GM18505 (cell line): ENCODE data around the gene CHRD.
"Not testable (repeated sequence)": the region's sequence is repeated elsewhere in the genome, so short reads cannot be mapped to it uniquely, and the experiment has no call there.

ENCODE experiments used
- ATAC-seq: cut with Tn5 transposase; IDR thresholded peaks from one replicate; pipeline ENCODE4 v1.9.1; 2021; ENCODE audit not compliant: unreplicated experiment
- POLR2A ChIP-seq: IDR thresholded peaks from 4 replicates; pipeline ENCODE4 v1.6.1; 2011; ENCODE audit warnings: borderline replicate concordance; ENCODE audit not compliant: insufficient read depth, insufficient read length; ENCODE audit errors: extremely low read depth

The CHRD gene

DNA sequence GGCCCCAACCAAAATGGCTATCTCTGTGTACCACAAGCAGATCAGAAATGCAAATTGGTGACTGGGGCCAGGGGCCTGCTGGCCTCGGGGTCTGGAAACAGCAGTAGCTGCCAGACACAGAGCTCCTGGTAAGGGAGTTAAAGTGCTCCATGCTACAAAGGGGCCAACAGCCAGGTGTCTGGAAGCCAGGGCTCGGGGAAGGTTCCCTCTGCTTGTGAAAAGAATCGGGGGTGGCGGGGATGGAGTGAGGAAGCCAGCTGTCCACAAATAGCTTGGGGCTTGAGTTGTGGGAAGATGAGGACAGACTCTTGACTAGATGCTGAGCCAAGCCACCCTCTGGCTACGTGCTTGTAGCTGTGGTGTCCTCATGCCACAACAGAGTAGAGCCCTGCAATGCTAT is 39.3 kb downstream of the CHRD start:
- ATAC-seq = no peak
- no peak for TF ChIP-seq POLR2A

DNA sequence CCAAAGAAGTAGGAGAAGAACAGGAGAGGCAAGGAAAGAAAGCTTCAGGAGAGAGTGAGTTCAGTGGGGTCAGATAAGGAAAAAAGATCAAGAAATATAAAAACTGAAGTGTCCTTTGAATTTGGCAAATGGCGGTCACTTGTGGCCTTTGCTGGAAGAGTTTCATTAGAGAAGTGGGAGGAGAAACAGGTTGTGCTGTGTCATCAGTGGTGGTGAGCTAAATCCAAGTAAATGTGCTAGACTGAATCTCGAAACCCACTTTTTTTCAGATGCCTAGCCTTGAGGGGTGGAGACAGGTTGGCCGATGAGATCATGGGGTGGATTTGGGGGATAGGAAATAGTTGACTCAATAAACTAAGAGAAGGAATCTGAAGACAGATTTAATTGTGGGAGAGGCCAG is 43.7 kb downstream of the CHRD start:
- no peak for ATAC-seq
- no peak for TF ChIP-seq POLR2A

- no peak for TF ChIP-seq POLR2A
- ATAC-seq = no peak
These were observed 46.9 kb downstream of the CHRD start for GRCh38 chr3:184426691-184427141.

DNA sequence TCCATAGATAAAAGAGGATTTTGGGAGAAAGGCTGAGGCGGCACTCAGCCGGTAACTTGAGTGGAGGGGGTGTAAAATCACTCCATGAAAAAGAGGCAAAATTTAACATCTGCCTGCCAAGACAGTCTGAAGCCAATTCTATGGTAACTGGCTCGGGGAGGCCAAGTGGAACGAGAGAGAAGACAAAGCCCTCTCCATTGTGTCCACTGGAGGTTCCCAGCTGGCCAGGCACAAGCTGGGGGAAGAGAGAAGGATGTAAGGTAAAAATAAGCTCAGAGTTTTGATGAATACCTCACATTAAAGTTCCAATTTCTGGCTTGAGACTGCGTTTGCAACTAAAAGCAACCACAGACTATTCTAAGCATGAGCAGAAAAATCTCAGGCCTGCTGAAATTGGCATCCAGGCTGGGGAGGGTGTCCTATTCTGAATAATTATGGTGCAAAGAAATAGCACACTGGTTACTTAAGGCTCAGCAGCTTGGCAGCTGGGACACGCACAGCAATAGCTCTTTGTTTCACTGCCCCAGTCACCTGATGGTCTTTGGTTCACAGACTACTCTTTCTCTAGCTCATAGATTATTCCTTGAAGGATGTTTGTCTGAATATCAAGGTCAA is 48.8 kb downstream of the CHRD start:
- no peak for ATAC-seq
- TF ChIP-seq POLR2A = no peak

DNA sequence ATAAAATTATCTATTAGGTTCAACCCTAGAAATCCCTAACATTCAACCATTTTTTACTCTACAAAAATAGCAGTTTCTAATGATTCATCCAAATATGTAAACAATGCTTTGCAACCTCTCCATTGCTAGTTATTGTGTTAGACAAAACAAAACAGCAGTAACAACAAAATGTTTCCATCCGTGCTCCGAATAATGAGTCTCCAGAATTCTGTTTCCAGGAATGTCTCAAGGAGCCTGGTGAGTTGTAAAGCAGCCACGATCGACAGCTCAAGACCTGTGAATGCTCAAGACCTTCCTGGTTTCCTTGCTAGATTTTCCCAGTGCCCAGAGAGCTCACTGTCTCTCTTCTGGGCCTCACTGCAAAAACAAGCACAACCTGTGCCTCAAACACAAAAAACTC is 49.9 kb downstream of the CHRD start:
- no peak for TF ChIP-seq POLR2A
- no peak for ATAC-seq

GRCh38 chr3:184430940-184431339 is 51.1 kb downstream of the CHRD start:
- no peak for TF ChIP-seq POLR2A
- no peak for ATAC-seq

GRCh38 chr3:184433178-184433577 is 53.3 kb downstream of the CHRD start:
- ATAC-seq = not testable (repeated sequence)

DNA sequence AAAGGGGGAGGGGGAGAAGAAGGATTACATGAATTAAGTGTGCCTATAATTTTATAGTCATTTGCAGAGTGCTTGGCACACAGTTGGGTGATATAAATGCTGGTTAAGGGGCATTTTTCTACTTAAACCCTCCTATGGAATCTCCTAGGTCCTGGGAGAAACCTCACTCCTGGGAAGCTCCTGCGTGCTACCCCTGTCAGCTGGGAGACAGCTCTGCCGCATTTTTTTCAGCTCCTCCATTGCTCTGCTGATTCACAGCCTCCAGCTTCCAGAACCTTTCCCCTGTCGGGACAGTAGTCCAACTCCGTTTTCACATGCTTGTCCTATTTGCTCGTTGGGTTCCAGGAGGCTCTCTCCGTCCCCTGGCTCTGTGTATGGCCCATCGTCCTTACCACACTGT is 59.2 kb downstream of the CHRD start:
- no peak for ATAC-seq
- no peak for TF ChIP-seq POLR2A
